Measurements from ENCODE around the gene GLYATL2.

Gene GLYATL2

GRCh38 chr11:58844361-58845005 lies at the start of gene GLYATL2:
Gene GLYATL2 (minus strand): TSS chr11:58844704. CDS start chr11:58839612, 5,092 bp downstream.
- no peaks in the 10 kb centered on the region for H3K4me1 ChIP-seq (ENCODE audit: control insufficient read depth, insufficient read depth, low read length)
- H3K4me3 ChIP-seq (ENCODE audit: low read length in 2 of 2): no peak within 1 kb of the TSS
- no peaks in the 10 kb centered on the region for H3K36me3 ChIP-seq (ENCODE audit: control insufficient read depth in 2 of 2, insufficient read depth in 2 of 2, low read length in 2 of 2)
- H3K9ac ChIP-seq (ENCODE audit: low read length in 2 of 2): no peak within 1 kb of the TSS
- H3K27me3 ChIP-seq (ENCODE audit: control insufficient read depth in 1 of 2, insufficient read depth in 2 of 2, low read length in 2 of 2): no peaks in the 10 kb centered on the region
- no peaks in the 10 kb centered on the region for H3K9me3 ChIP-seq (ENCODE audit: control insufficient read depth in 2 of 2, low read length in 2 of 2)
- H3K27ac ChIP-seq (ENCODE audit: low read length): no peak within 1 kb of the TSS

- Histone ChIP-seq H3K4me3 (ENCODE audit: low read length in 2 of 2) (no peak overlapping the region), H3K27ac (ENCODE audit: low read length) (no peak overlapping the region), H3K36me3 (ENCODE audit: control insufficient read depth in 2 of 2, insufficient read depth in 2 of 2, low read length in 2 of 2) (no peaks in the 10 kb centered on the region), H3K9ac (ENCODE audit: low read length in 2 of 2) (no peak overlapping the region), H3K27me3 (ENCODE audit: control insufficient read depth in 1 of 2, insufficient read depth in 2 of 2, low read length in 2 of 2) (no peaks in the 10 kb centered on the region), H3K4me1 (ENCODE audit: control insufficient read depth, insufficient read depth, low read length) (no peaks in the 10 kb centered on the region), H3K9me3 (ENCODE audit: control insufficient read depth in 2 of 2, low read length in 2 of 2) (no peaks in the 10 kb centered on the region)
Measured at GRCh38 chr11:58893899-58894298, 49.4 kb upstream of the GLYATL2 start.

GRCh38 chr11:58888579-58888978 lies 44.1 kb upstream of the GLYATL2 start:
- Histone ChIP-seq H3K9me3 (ENCODE audit: control insufficient read depth in 2 of 2, low read length in 2 of 2) (no peaks in the 10 kb centered on the region), H3K9ac (ENCODE audit: low read length in 2 of 2) (no peak overlapping the region), H3K27ac (ENCODE audit: low read length) (no peak overlapping the region), H3K27me3 (ENCODE audit: control insufficient read depth in 1 of 2, insufficient read depth in 2 of 2, low read length in 2 of 2) (no peaks in the 10 kb centered on the region), H3K4me3 (ENCODE audit: low read length in 2 of 2) (no peak overlapping the region), H3K36me3 (ENCODE audit: control insufficient read depth in 2 of 2, insufficient read depth in 2 of 2, low read length in 2 of 2) (no peaks in the 10 kb centered on the region), H3K4me1 (ENCODE audit: control insufficient read depth, insufficient read depth, low read length) (no peaks in the 10 kb centered on the region)

- H3K4me1 ChIP-seq (ENCODE audit: control insufficient read depth, insufficient read depth, low read length): no peaks in the 10 kb centered on the region
Measured at GRCh38 chr11:58887452-58887851, 42.9 kb upstream of the GLYATL2 start.

GRCh38 chr11:58880625-58881024 lies 36.1 kb upstream of the GLYATL2 start:
- Histone ChIP-seq H3K9ac (ENCODE audit: low read length in 2 of 2) (no peak overlapping the region), H3K36me3 (ENCODE audit: control insufficient read depth in 2 of 2, insufficient read depth in 2 of 2, low read length in 2 of 2) (no peaks in the 10 kb centered on the region), H3K27ac (ENCODE audit: low read length) (no peak overlapping the region), H3K27me3 (ENCODE audit: control insufficient read depth in 1 of 2, insufficient read depth in 2 of 2, low read length in 2 of 2) (no peaks in the 10 kb centered on the region), H3K4me3 (ENCODE audit: low read length in 2 of 2) (no peak overlapping the region), H3K4me1 (ENCODE audit: control insufficient read depth, insufficient read depth, low read length) (no peaks in the 10 kb centered on the region), H3K9me3 (ENCODE audit: control insufficient read depth in 2 of 2, low read length in 2 of 2) (no peaks in the 10 kb centered on the region)

More at GRCh38 chr11:58887452-58887851, 42.9 kb upstream of the GLYATL2 start:
- H3K36me3 ChIP-seq (ENCODE audit: control insufficient read depth in 2 of 2, insufficient read depth in 2 of 2, low read length in 2 of 2): no peaks in the 10 kb centered on the region
- no peaks in the 10 kb centered on the region for H3K27me3 ChIP-seq (ENCODE audit: control insufficient read depth in 1 of 2, insufficient read depth in 2 of 2, low read length in 2 of 2)
- H3K27ac ChIP-seq (ENCODE audit: low read length): no peak overlapping the region
- H3K4me3 ChIP-seq (ENCODE audit: low read length in 2 of 2): no peak overlapping the region
- no peaks in the 10 kb centered on the region for H3K9me3 ChIP-seq (ENCODE audit: control insufficient read depth in 2 of 2, low read length in 2 of 2)
- H3K9ac ChIP-seq (ENCODE audit: low read length in 2 of 2): no peak overlapping the region

- Histone ChIP-seq H3K9me3 (ENCODE audit: control insufficient read depth in 2 of 2, low read length in 2 of 2) (no peaks in the 10 kb centered on the region), H3K27me3 (ENCODE audit: control insufficient read depth in 1 of 2, insufficient read depth in 2 of 2, low read length in 2 of 2) (no peaks in the 10 kb centered on the region), H3K4me1 (ENCODE audit: control insufficient read depth, insufficient read depth, low read length) (no peaks in the 10 kb centered on the region)
Measured at GRCh38 chr11:58880166-58880565, 35.7 kb upstream of the GLYATL2 start.

GRCh38 chr11:58867556-58867955 lies 23.1 kb upstream of the GLYATL2 start:
- Histone ChIP-seq H3K9me3 (ENCODE audit: control insufficient read depth in 2 of 2, low read length in 2 of 2) (peaks cover 3 to 8% of the 10 kb centered on the region in 2 donors), H3K36me3 (ENCODE audit: control insufficient read depth in 2 of 2, insufficient read depth in 2 of 2, low read length in 2 of 2) (no peaks in the 10 kb centered on the region), H3K9ac (ENCODE audit: low read length in 2 of 2) (no peak overlapping the region), H3K27me3 (ENCODE audit: control insufficient read depth in 1 of 2, insufficient read depth in 2 of 2, low read length in 2 of 2) (no peaks in the 10 kb centered on the region), H3K4me3 (ENCODE audit: low read length in 2 of 2) (no peak overlapping the region), H3K4me1 (ENCODE audit: control insufficient read depth, insufficient read depth, low read length) (no peaks in the 10 kb centered on the region), H3K27ac (ENCODE audit: low read length) (no peak overlapping the region)

More at GRCh38 chr11:58880166-58880565, 35.7 kb upstream of the GLYATL2 start:
- Histone ChIP-seq H3K27ac (ENCODE audit: low read length) (no peak overlapping the region), H3K4me3 (ENCODE audit: low read length in 2 of 2) (no peak overlapping the region), H3K9ac (ENCODE audit: low read length in 2 of 2) (no peak overlapping the region), H3K36me3 (ENCODE audit: control insufficient read depth in 2 of 2, insufficient read depth in 2 of 2, low read length in 2 of 2) (no peaks in the 10 kb centered on the region)

GRCh38 chr11:58866788-58867187 lies 22.3 kb upstream of the GLYATL2 start:
- H3K27ac ChIP-seq (ENCODE audit: low read length): no peak overlapping the region
- no peak overlapping the region for H3K9ac ChIP-seq (ENCODE audit: low read length in 2 of 2)
- H3K36me3 ChIP-seq (ENCODE audit: control insufficient read depth in 2 of 2, insufficient read depth in 2 of 2, low read length in 2 of 2): no peaks in the 10 kb centered on the region
- H3K4me1 ChIP-seq (ENCODE audit: control insufficient read depth, insufficient read depth, low read length): no peaks in the 10 kb centered on the region
- no peaks in the 10 kb centered on the region for H3K27me3 ChIP-seq (ENCODE audit: control insufficient read depth in 1 of 2, insufficient read depth in 2 of 2, low read length in 2 of 2)
- no peak overlapping the region for H3K4me3 ChIP-seq (ENCODE audit: low read length in 2 of 2)
- H3K9me3 ChIP-seq (ENCODE audit: control insufficient read depth in 2 of 2, low read length in 2 of 2): peaks cover 5 to 8% of the 10 kb centered on the region in 2 donors

- H3K9me3 ChIP-seq (ENCODE audit: control insufficient read depth in 2 of 2, low read length in 2 of 2): peaks cover 5 to 8% of the 10 kb centered on the region in 2 donors
- no peak overlapping the region for H3K9ac ChIP-seq (ENCODE audit: low read length in 2 of 2)
- H3K27ac ChIP-seq (ENCODE audit: low read length): no peak overlapping the region
- H3K27me3 ChIP-seq (ENCODE audit: control insufficient read depth in 1 of 2, insufficient read depth in 2 of 2, low read length in 2 of 2): no peaks in the 10 kb centered on the region
- no peak overlapping the region for H3K4me3 ChIP-seq (ENCODE audit: low read length in 2 of 2)
- no peaks in the 10 kb centered on the region for H3K4me1 ChIP-seq (ENCODE audit: control insufficient read depth, insufficient read depth, low read length)
- H3K36me3 ChIP-seq (ENCODE audit: control insufficient read depth in 2 of 2, insufficient read depth in 2 of 2, low read length in 2 of 2): no peaks in the 10 kb centered on the region
Measured at GRCh38 chr11:58864335-58864734, 19.8 kb upstream of the GLYATL2 start.

- Histone ChIP-seq H3K4me1 (ENCODE audit: control insufficient read depth, insufficient read depth, low read length) (no peaks in the 10 kb centered on the region), H3K9me3 (ENCODE audit: control insufficient read depth in 2 of 2, low read length in 2 of 2) (peaks cover 5 to 8% of the 10 kb centered on the region in 2 donors), H3K36me3 (ENCODE audit: control insufficient read depth in 2 of 2, insufficient read depth in 2 of 2, low read length in 2 of 2) (no peaks in the 10 kb centered on the region), H3K27ac (ENCODE audit: low read length) (no peak overlapping the region), H3K27me3 (ENCODE audit: control insufficient read depth in 1 of 2, insufficient read depth in 2 of 2, low read length in 2 of 2) (no peaks in the 10 kb centered on the region), H3K9ac (ENCODE audit: low read length in 2 of 2) (no peak overlapping the region), H3K4me3 (ENCODE audit: low read length in 2 of 2) (no peak overlapping the region)
Measured at GRCh38 chr11:58863697-58864096, 19.2 kb upstream of the GLYATL2 start.

GRCh38 chr11:58861533-58861932 lies 17.0 kb upstream of the GLYATL2 start:
- no peak overlapping the region for H3K27ac ChIP-seq (ENCODE audit: low read length)
- no peaks in the 10 kb centered on the region for H3K4me1 ChIP-seq (ENCODE audit: control insufficient read depth, insufficient read depth, low read length)
- peaks cover 5 to 8% of the 10 kb centered on the region in 2 donors for H3K9me3 ChIP-seq (ENCODE audit: control insufficient read depth in 2 of 2, low read length in 2 of 2)
- no peak overlapping the region for H3K4me3 ChIP-seq (ENCODE audit: low read length in 2 of 2)
- no peaks in the 10 kb centered on the region for H3K36me3 ChIP-seq (ENCODE audit: control insufficient read depth in 2 of 2, insufficient read depth in 2 of 2, low read length in 2 of 2)
- no peaks in the 10 kb centered on the region for H3K27me3 ChIP-seq (ENCODE audit: control insufficient read depth in 1 of 2, insufficient read depth in 2 of 2, low read length in 2 of 2)
- no peak overlapping the region for H3K9ac ChIP-seq (ENCODE audit: low read length in 2 of 2)

All from stomach smooth muscle (tissue), 2 donors.